Measurements from ENCODE around the gene PRDM16.

Gene PRDM16

GRCh38 chr1:3122311-3122710 lies 53.3 kb downstream of the PRDM16 start:
- Histone ChIP-seq H3K4me2 (ENCODE audit: low read depth, low read length, poor library complexity, severe bottlenecking) (no peak overlapping the region), H3K4me3 (ENCODE audit: low read length, poor library complexity, severe bottlenecking) (no peak overlapping the region), H3K79me2 (ENCODE audit: insufficient read depth, low read length) (peaks cover 34% of the 10 kb centered on the region; the same call in 1 of the 2 replicates), H3K27me3 (ENCODE audit: insufficient read depth, low read length, poor library complexity, severe bottlenecking) (no peaks in the 10 kb centered on the region), H3K9me3 (ENCODE audit: insufficient read depth, low read depth, low read length) (no peaks in the 10 kb centered on the region), H2AFZ (ENCODE audit: low read length) (no peak overlapping the region), H3K4me1 (ENCODE audit: insufficient read depth, low read length, poor library complexity, severe bottlenecking) (no peaks in the 10 kb centered on the region), H3F3A (ENCODE audit: low read depth) (no peaks in the 10 kb centered on the region), H3K9ac (ENCODE audit: low read depth, low read length, poor library complexity, severe bottlenecking) (no peak overlapping the region), H3K36me3 (ENCODE audit: insufficient read depth, low read length) (no peaks in the 10 kb centered on the region), H3K9me2 (replicated peaks; ENCODE audit: low read depth, low read length) (no peaks in the 10 kb centered on the region), H4K20me1 (ENCODE audit: insufficient read depth, low read length, poor library complexity, severe bottlenecking) (peaks cover 7% of the 10 kb centered on the region)
- TF ChIP-seq CTCF (conservative IDR thresholded peaks at IDR 0.05; ENCODE audit: low read length) (no peak), EZH2phosphoT487 (IDR thresholded peaks at IDR 0.05; ENCODE audit: borderline replicate concordance) (no peak)

- Histone ChIP-seq H3F3A (ENCODE audit: low read depth) (no peaks in the 10 kb centered on the region), H2AFZ (ENCODE audit: low read length) (no peak overlapping the region), H4K20me1 (ENCODE audit: insufficient read depth, low read length, poor library complexity, severe bottlenecking) (peaks cover 5% of the 10 kb centered on the region), H3K36me3 (ENCODE audit: insufficient read depth, low read length) (no peaks in the 10 kb centered on the region), H3K9me3 (ENCODE audit: insufficient read depth, low read depth, low read length) (no peaks in the 10 kb centered on the region), H3K4me1 (ENCODE audit: insufficient read depth, low read length, poor library complexity, severe bottlenecking) (no peaks in the 10 kb centered on the region), H3K27me3 (ENCODE audit: insufficient read depth, low read length, poor library complexity, severe bottlenecking) (no peaks in the 10 kb centered on the region), H3K9ac (ENCODE audit: low read depth, low read length, poor library complexity, severe bottlenecking) (no peak overlapping the region), H3K9me2 (replicated peaks; ENCODE audit: low read depth, low read length) (no peaks in the 10 kb centered on the region), H3K79me2 (ENCODE audit: insufficient read depth, low read length) (peaks cover 30% of the 10 kb centered on the region; the same call in 1 of the 2 replicates), H3K4me3 (ENCODE audit: low read length, poor library complexity, severe bottlenecking) (no peak overlapping the region), H3K4me2 (ENCODE audit: low read depth, low read length, poor library complexity, severe bottlenecking) (no peak overlapping the region)
- no peak for TF ChIP-seq CTCF (conservative IDR thresholded peaks at IDR 0.05; ENCODE audit: low read length)
- TF ChIP-seq EZH2phosphoT487 (IDR thresholded peaks at IDR 0.05; ENCODE audit: borderline replicate concordance) = no peak
These were observed 55.2 kb downstream of the PRDM16 start for GRCh38 chr1:3124246-3124645.

- Histone ChIP-seq H3K79me2 (ENCODE audit: insufficient read depth, low read length) (peaks cover 24% of the 10 kb centered on the region; the same call in 1 of the 2 replicates), H2AFZ (ENCODE audit: low read length) (no peak overlapping the region), H3K9ac (ENCODE audit: low read depth, low read length, poor library complexity, severe bottlenecking) (no peak overlapping the region), H3K4me1 (ENCODE audit: insufficient read depth, low read length, poor library complexity, severe bottlenecking) (no peaks in the 10 kb centered on the region), H3K9me2 (replicated peaks; ENCODE audit: low read depth, low read length) (no peaks in the 10 kb centered on the region), H3K9me3 (ENCODE audit: insufficient read depth, low read depth, low read length) (no peaks in the 10 kb centered on the region), H3K27me3 (ENCODE audit: insufficient read depth, low read length, poor library complexity, severe bottlenecking) (no peaks in the 10 kb centered on the region), H3K4me2 (ENCODE audit: low read depth, low read length, poor library complexity, severe bottlenecking) (no peak overlapping the region), H3F3A (ENCODE audit: low read depth) (no peaks in the 10 kb centered on the region), H3K36me3 (ENCODE audit: insufficient read depth, low read length) (no peaks in the 10 kb centered on the region), H3K4me3 (ENCODE audit: low read length, poor library complexity, severe bottlenecking) (no peak overlapping the region), H4K20me1 (ENCODE audit: insufficient read depth, low read length, poor library complexity, severe bottlenecking) (peaks cover 5% of the 10 kb centered on the region)
- TF ChIP-seq CTCF (conservative IDR thresholded peaks at IDR 0.05; ENCODE audit: low read length) = no peak
- TF ChIP-seq EZH2phosphoT487 (IDR thresholded peaks at IDR 0.05; ENCODE audit: borderline replicate concordance) = no peak
These were observed 56.1 kb downstream of the PRDM16 start for GRCh38 chr1:3125078-3125477.
